Smooth muscle cell (in vitro differentiated cells): Measurements from ENCODE around the gene ELK3. TPM values are rescaled to one million over a fixed set of nuclear protein-coding genes. Genes with fewer than 3 reads are reported as not detected.

Source experiments
- DNase-seq: peaks from one replicate; lab custom pipeline; 2025; ENCODE audit not compliant: unreplicated experiment; lab: John Stamatoyannopoulos, UW
- H2AFZ ChIP-seq: fragments of 200-600 bp; sonication (generic); 2 replicates; pipeline ENCODE4 v1.6.0; 2016; ENCODE audit warnings: antibody characterized with exemption, low read depth, mild to moderate bottlenecking
- H3F3A ChIP-seq: fragments of 200-600 bp; sonication (generic); 2 replicates; pipeline ENCODE4 v1.6.0; 2017; ENCODE audit warnings: antibody characterized with exemption, low read depth
- H3K27ac ChIP-seq: fragments of 200-600 bp; sonication (generic); 2 replicates; pipeline ENCODE4 v1.5.1; 2016; ENCODE audit warnings: low read depth, mild to moderate bottlenecking
- H3K27me3 ChIP-seq: fragments of 200-600 bp; sonication (generic); 2 replicates; pipeline ENCODE4 v1.6.1; 2016; ENCODE audit warnings: low read depth, mild to moderate bottlenecking
- H3K36me3 ChIP-seq: fragments of 200-600 bp; sonication (generic); 2 replicates; pipeline ENCODE4 v1.5.1; 2016; ENCODE audit warnings: low read depth
- H3K4me1 ChIP-seq: fragments of 200-600 bp; sonication (generic); 2 replicates; pipeline ENCODE4 v1.5.1; 2016; ENCODE audit warnings: low read depth
- H3K4me2 ChIP-seq: fragments of 200-600 bp; sonication (generic); 2 replicates; pipeline ENCODE4 v1.6.0; 2016; ENCODE audit warnings: mild to moderate bottlenecking
- H3K4me3 ChIP-seq: fragments of 200-600 bp; sonication (generic); 2 replicates; pipeline ENCODE4 v1.5.1; 2016; ENCODE audit warnings: mild to moderate bottlenecking
- H3K79me2 ChIP-seq: fragments of 200-600 bp; sonication (generic); 2 replicates; pipeline ENCODE4 v1.6.0; 2016; ENCODE audit warnings: low read depth, mild to moderate bottlenecking
- H3K9ac ChIP-seq: fragments of 200-600 bp; sonication (generic); 2 replicates; pipeline ENCODE4 v1.6.0; 2016; ENCODE audit warnings: low read depth
- H3K9me3 ChIP-seq: fragments of 200-600 bp; sonication (generic); replicated peaks from 2 replicates; pipeline ENCODE4 v1.5.1; 2016; ENCODE audit warnings: low read depth
- H4K20me1 ChIP-seq: fragments of 200-600 bp; sonication (generic); 2 replicates; pipeline ENCODE4 v1.6.0; 2016; ENCODE audit warnings: low read depth
- WGBS: methylation state at CpG from one replicate; pipeline ENCODE4 v1.1.7; 2016; ENCODE audit warnings: low lambda C conversion rate; 5-methylcytosine and 5-hydroxymethylcytosine counted together
- polyA plus RNA-seq: library from polyadenylated mRNA; unstranded; fragments of >200 nt; fragmentation: Nextera tagmentation; extraction: Ambion mirVana; gene quantifications from 2 replicates; pipeline ENCODE4 v1.2.1, GENCODE V29; 2016
- total RNA-seq: library from RNA; depleted of rRNA; stranded (reverse); fragments of >200 nt; gene quantifications from 2 replicates; pipeline ENCODE4 v1.2.3, GENCODE V29; 2014
- TF ChIP-seq, protein P1 (sequence below): fragments of 200-600 bp; sonication (generic); IDR thresholded peaks from 2 replicates; pipeline ENCODE4 v1.5.1; 2017; ENCODE audit warnings: borderline replicate concordance, mild to moderate bottlenecking, antibody characterized with exemption; ENCODE audit not compliant: insufficient read depth, poor library complexity, severe bottlenecking

Gene ELK3
- total and polyA plus RNA-seq, 2 experiments from 2014 or later: 43.1 to 44.3 TPM

DNA sequence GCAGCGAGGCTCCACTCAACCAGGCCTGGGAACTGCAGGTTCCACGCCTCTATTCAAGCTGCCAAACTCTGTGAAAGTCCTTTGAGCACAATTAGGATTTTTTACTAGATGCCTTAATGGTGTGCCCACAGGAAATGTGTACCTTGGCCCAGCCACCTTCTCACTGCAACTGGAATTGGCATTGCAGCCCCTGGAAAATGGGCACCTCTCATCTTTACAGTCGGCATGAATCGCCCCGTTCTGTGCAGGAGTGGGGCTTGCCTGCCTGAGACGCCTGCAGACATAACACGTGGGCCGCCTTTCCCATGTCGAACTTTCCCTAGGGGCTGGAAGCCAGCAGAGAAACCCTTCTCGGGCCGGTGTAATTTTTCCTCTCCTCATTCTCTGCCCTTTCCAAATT, 42.0 kb upstream of the ELK3 start:
- Histone ChIP-seq H3K9me3 (no peaks in the 10 kb centered on the region), H3K9ac (no peak overlapping the region), H3K27ac (no peak overlapping the region), H3K27me3 (no peaks in the 10 kb centered on the region), H3K4me1 (no peaks in the 10 kb centered on the region), H3F3A (no peaks in the 10 kb centered on the region), H3K4me2 (no peak overlapping the region), H3K79me2 (no peaks in the 10 kb centered on the region), H2AFZ (no peak overlapping the region), H3K36me3 (no peaks in the 10 kb centered on the region), H4K20me1 (no peaks in the 10 kb centered on the region), H3K4me3 (no peak overlapping the region)
- WGBS: 91% methylated on average over 11 of the region's 11 CpGs
- TF ChIP-seq, protein P1, sequence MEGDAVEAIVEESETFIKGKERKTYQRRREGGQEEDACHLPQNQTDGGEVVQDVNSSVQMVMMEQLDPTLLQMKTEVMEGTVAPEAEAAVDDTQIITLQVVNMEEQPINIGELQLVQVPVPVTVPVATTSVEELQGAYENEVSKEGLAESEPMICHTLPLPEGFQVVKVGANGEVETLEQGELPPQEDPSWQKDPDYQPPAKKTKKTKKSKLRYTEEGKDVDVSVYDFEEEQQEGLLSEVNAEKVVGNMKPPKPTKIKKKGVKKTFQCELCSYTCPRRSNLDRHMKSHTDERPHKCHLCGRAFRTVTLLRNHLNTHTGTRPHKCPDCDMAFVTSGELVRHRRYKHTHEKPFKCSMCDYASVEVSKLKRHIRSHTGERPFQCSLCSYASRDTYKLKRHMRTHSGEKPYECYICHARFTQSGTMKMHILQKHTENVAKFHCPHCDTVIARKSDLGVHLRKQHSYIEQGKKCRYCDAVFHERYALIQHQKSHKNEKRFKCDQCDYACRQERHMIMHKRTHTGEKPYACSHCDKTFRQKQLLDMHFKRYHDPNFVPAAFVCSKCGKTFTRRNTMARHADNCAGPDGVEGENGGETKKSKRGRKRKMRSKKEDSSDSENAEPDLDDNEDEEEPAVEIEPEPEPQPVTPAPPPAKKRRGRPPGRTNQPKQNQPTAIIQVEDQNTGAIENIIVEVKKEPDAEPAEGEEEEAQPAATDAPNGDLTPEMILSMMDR: no peak
- DNase-seq: no peak

DNA sequence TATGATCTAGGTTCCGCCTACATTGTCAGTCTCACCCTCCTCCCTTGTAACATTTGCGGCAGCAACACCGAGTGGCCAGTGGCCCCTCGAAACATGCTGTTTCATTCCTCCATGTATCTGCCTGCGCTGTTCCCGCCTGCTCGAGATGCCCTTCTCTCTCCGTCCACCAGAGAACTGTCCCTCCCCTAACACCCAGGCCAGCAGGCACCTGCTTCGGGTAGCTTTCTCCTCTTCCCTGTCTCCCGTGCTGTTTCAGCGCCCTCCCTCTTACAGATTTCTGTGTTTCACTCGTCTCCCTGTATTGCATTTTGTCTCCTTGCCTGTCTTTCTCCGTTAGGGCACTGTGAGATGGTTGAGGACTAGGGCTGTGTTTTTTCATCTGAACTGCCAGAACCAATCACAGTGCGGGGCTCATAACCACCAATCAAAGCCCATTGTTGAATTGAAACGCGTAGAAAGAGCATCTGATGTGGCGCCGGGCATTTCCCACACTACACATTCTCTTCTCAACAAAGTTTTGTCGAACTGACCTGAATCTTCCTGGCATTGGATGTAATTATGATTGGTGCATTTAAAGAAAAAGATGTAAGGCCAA, 40.9 kb upstream of the ELK3 start:
- H2AFZ ChIP-seq: no peak overlapping the region
- H3K27me3 ChIP-seq: no peaks in the 10 kb centered on the region
- no peaks in the 10 kb centered on the region for H3K79me2 ChIP-seq
- WGBS: 88% methylated on average over 19 of the region's 19 CpGs
- no peak overlapping the region for H3K9ac ChIP-seq
- H3K9me3 ChIP-seq: no peaks in the 10 kb centered on the region
- no peaks in the 10 kb centered on the region for H4K20me1 ChIP-seq
- H3K27ac ChIP-seq: no peak overlapping the region
- no peak overlapping the region for H3K4me3 ChIP-seq
- no peaks in the 10 kb centered on the region for H3F3A ChIP-seq
- H3K4me1 ChIP-seq: no peaks in the 10 kb centered on the region
- H3K36me3 ChIP-seq: no peaks in the 10 kb centered on the region
- H3K4me2 ChIP-seq: no peak overlapping the region
- no peak for DNase-seq
- TF ChIP-seq, protein P1: no peak

DNA sequence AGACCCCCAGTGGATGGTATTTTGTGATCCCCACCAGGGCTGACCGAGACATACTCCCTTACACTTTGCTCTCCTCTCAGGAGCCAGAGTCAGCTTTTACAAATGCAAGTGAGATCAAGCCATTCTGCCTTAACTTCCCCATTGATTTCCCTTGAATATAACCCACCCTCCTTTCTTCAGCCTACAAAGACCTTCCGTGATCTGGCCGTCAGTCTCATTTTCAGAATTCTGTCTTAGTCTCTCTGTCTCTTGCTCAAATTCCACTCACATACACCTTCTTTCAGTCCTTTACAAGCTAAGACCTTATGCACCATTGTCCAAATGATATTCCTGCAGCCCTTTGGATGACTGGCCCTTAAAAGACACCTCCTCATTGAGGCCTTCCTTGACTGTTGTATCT, 39.0 kb upstream of the ELK3 start:
- no peak overlapping the region for H2AFZ ChIP-seq
- TF ChIP-seq, protein P1: no peak
- 96% methylated on average over 3 of the region's 3 CpGs for WGBS
- no peaks in the 10 kb centered on the region for H4K20me1 ChIP-seq
- H3K4me3 ChIP-seq: no peak overlapping the region
- H3K79me2 ChIP-seq: no peaks in the 10 kb centered on the region
- H3F3A ChIP-seq: no peaks in the 10 kb centered on the region
- DNase-seq: no peak
- H3K4me2 ChIP-seq: no peak overlapping the region
- no peak overlapping the region for H3K27ac ChIP-seq
- H3K9ac ChIP-seq: no peak overlapping the region
- no peaks in the 10 kb centered on the region for H3K9me3 ChIP-seq
- no peaks in the 10 kb centered on the region for H3K4me1 ChIP-seq
- no peaks in the 10 kb centered on the region for H3K27me3 ChIP-seq
- H3K36me3 ChIP-seq: no peaks in the 10 kb centered on the region

DNA sequence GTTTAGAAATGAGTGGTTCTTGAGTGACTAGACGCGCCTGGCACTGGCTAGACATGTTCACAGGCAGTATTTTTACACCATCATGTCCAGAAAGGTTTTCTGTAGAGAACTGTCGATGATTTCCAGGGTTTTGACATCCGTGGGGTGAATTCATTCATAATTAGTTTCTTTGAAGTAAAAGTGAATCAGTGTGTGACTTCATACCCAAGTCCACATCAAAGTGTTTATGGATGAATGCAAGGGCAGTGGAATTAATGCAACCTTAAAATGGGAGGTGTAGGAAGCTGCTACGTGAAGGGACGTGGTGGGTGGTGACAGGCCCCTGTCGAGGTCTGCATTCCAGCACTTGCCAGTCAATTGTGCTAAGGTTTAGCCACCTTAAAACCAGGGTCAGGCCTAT, 38.4 kb upstream of the ELK3 start:
- Histone ChIP-seq H3K4me3 (no peak overlapping the region), H3K79me2 (no peaks in the 10 kb centered on the region), H3K27me3 (no peaks in the 10 kb centered on the region), H3K9ac (no peak overlapping the region), H3K4me2 (no peak overlapping the region), H3K4me1 (no peaks in the 10 kb centered on the region), H3F3A (no peaks in the 10 kb centered on the region), H2AFZ (no peak overlapping the region), H4K20me1 (no peaks in the 10 kb centered on the region), H3K36me3 (no peaks in the 10 kb centered on the region), H3K9me3 (no peaks in the 10 kb centered on the region), H3K27ac (no peak overlapping the region)
- 42% methylated on average over 7 of the region's 7 CpGs for WGBS
- TF ChIP-seq, protein P1: no peak
- DNase-seq: no peak
